ENCODE measurements around the gene AQP2. TPM values are rescaled to one million over a fixed set of nuclear protein-coding genes. Genes with fewer than 3 reads are reported as not detected.
A peak's percentile ranks its signal among the peaks of the same experiment; 100 is the strongest.

Gene AQP2
- total RNA-seq, 1 experiment from 2014 or later = not detected

GRCh38 chr12:49945394-49946080 lies 5.0 kb upstream of the AQP2 start:
- no peaks in the 10 kb centered on the region for H3K9me3 Mint-ChIP-seq (ENCODE audit: low read depth, unreplicated experiment)
- no peaks in the 10 kb centered on the region for H3K27me3 Mint-ChIP-seq (ENCODE audit: unreplicated experiment)
- peaks cover 8% of the 10 kb centered on the region for H3K36me3 Mint-ChIP-seq (ENCODE audit: insufficient read depth, unreplicated experiment)
- CTCF ChIA-PET = interaction anchor here (0.5 to 1.7 kb wide), 11 partner anchors 8 to 323 kb away, joined by 3 to 20 read pairs (median 4); partner anchors contain the start of genes AQP5 and RACGAP1
- TF ChIP-seq, protein P1, sequence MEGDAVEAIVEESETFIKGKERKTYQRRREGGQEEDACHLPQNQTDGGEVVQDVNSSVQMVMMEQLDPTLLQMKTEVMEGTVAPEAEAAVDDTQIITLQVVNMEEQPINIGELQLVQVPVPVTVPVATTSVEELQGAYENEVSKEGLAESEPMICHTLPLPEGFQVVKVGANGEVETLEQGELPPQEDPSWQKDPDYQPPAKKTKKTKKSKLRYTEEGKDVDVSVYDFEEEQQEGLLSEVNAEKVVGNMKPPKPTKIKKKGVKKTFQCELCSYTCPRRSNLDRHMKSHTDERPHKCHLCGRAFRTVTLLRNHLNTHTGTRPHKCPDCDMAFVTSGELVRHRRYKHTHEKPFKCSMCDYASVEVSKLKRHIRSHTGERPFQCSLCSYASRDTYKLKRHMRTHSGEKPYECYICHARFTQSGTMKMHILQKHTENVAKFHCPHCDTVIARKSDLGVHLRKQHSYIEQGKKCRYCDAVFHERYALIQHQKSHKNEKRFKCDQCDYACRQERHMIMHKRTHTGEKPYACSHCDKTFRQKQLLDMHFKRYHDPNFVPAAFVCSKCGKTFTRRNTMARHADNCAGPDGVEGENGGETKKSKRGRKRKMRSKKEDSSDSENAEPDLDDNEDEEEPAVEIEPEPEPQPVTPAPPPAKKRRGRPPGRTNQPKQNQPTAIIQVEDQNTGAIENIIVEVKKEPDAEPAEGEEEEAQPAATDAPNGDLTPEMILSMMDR (IDR thresholded peaks at IDR 0.05; ENCODE audit: unreplicated experiment) = peak; percentile 74
- intact Hi-C loops (cut with micrococcal nuclease; ENCODE audit: unreplicated experiment) = loop anchor here (2.0 kb wide), 1 partner anchor 79 kb away; no protein-coding TSS in a partner anchor
- peak overlapping the region; percentile 27 for H3K4me3 Mint-ChIP-seq (ENCODE audit: low read depth, unreplicated experiment)
- no TSS peak for BruUV-seq (replicated peaks)
- H3K4me1 Mint-ChIP-seq (ENCODE audit: low read depth, unreplicated experiment) = peaks cover 32% of the 10 kb centered on the region
- H3K27ac Mint-ChIP-seq (ENCODE audit: unreplicated experiment) = peak overlapping the region; percentile 35
- peak; percentile 88 for DNase-seq

DNA sequence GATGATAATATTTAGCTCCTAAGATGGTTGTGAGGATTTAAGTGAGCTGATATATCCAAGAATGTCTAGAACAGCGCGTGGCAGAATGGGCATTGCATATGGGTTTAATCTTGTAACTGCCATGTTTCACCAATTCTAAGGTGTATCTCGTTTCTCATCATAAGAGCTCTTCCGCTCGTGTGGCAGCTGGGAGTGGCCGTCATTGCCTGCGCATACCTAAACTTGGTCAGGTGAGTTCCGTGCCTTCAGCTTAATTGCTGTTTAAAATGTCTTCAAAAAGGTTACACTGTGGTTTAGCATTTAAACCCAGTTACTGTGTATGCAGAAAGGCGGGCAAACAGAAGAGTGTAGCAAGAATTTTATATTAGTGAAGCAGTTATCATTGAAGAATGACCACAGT lies 4.5 kb upstream of the AQP2 start:
- peaks cover 8% of the 10 kb centered on the region for H3K36me3 Mint-ChIP-seq (ENCODE audit: insufficient read depth, unreplicated experiment)
- no peak for DNase-seq
- no peak overlapping the region for H3K27ac Mint-ChIP-seq (ENCODE audit: unreplicated experiment)
- intact Hi-C loops (cut with micrococcal nuclease; ENCODE audit: unreplicated experiment) = no loop called here
- CTCF ChIA-PET = interaction anchor here (1.0 to 1.7 kb wide), 7 partner anchors 9 to 79 kb away, joined by 3 to 20 read pairs (median 15); partner anchors contain the start of genes AQP5 and RACGAP1
- no TSS peak for BruUV-seq (replicated peaks)
- no peaks in the 10 kb centered on the region for H3K9me3 Mint-ChIP-seq (ENCODE audit: low read depth, unreplicated experiment)
- peaks cover 32% of the 10 kb centered on the region for H3K4me1 Mint-ChIP-seq (ENCODE audit: low read depth, unreplicated experiment)
- no peak overlapping the region for H3K4me3 Mint-ChIP-seq (ENCODE audit: low read depth, unreplicated experiment)
- H3K27me3 Mint-ChIP-seq (ENCODE audit: unreplicated experiment) = no peaks in the 10 kb centered on the region
- TF ChIP-seq, protein P1 (IDR thresholded peaks at IDR 0.05; ENCODE audit: unreplicated experiment) = no peak

- BruUV-seq (replicated peaks) = no TSS peak
- H3K4me3 Mint-ChIP-seq (ENCODE audit: low read depth, unreplicated experiment) = no peak overlapping the region
- TF ChIP-seq, protein P1 (IDR thresholded peaks at IDR 0.05; ENCODE audit: unreplicated experiment) = no peak
- CTCF ChIA-PET = interaction anchor here (1.4 kb wide), 1 partner anchor 14 kb away, joined by 20 read pairs; the partner anchor contains the start of gene AQP5
- no peaks in the 10 kb centered on the region for H3K9me3 Mint-ChIP-seq (ENCODE audit: low read depth, unreplicated experiment)
- no peak overlapping the region for H3K27ac Mint-ChIP-seq (ENCODE audit: unreplicated experiment)
- intact Hi-C loops (cut with micrococcal nuclease; ENCODE audit: unreplicated experiment) = no loop called here
- no peaks in the 10 kb centered on the region for H3K27me3 Mint-ChIP-seq (ENCODE audit: unreplicated experiment)
- peaks cover 32% of the 10 kb centered on the region for H3K4me1 Mint-ChIP-seq (ENCODE audit: low read depth, unreplicated experiment)
- H3K36me3 Mint-ChIP-seq (ENCODE audit: insufficient read depth, unreplicated experiment) = peaks cover 8% of the 10 kb centered on the region
- DNase-seq = no peak
These were observed 4.0 kb upstream of the AQP2 start for GRCh38 chr12:49946497-49946896.

DNA sequence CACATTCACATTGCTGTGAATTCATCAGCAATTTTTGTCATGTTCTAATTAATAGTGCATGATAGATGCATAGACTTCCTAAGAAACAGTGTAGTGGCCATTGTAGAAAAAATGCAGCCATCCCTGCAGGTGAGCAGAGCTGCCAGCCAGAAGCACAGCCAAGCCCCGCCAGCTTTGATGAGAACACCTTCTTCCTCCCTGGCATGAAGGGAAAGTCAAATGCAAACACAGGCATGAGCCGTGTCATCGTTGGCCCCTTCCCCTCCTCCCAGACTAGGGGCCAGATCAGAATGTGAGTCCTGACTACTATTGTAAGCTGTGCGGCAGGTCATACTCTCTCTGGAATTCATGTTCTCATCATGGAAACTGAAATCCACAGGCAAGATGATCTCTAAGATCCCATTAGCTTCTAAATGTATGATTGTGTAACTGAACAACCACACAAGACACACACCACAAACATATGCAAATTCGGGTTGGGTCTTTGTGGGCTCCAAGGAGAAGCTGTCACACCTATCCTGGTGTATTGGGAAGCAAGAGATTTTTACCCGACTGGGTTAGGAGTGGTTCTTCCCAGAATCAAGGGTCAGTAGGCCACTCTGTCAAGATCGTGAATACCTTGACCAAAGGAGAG lies 2.8 kb upstream of the AQP2 start:
- H3K36me3 Mint-ChIP-seq (ENCODE audit: insufficient read depth, unreplicated experiment) = peaks cover 8% of the 10 kb centered on the region
- CTCF ChIA-PET = interaction anchor here (0.6 kb wide), 1 partner anchor 132 kb away, joined by 5 read pairs; no protein-coding TSS in a partner anchor
- no peak for DNase-seq
- no peaks in the 10 kb centered on the region for H3K27me3 Mint-ChIP-seq (ENCODE audit: unreplicated experiment)
- BruUV-seq (replicated peaks) = no TSS peak
- TF ChIP-seq, protein P1 (IDR thresholded peaks at IDR 0.05; ENCODE audit: unreplicated experiment) = no peak
- H3K4me3 Mint-ChIP-seq (ENCODE audit: low read depth, unreplicated experiment) = no peak overlapping the region
- peaks cover 26% of the 10 kb centered on the region for H3K4me1 Mint-ChIP-seq (ENCODE audit: low read depth, unreplicated experiment)
- intact Hi-C loops (cut with micrococcal nuclease; ENCODE audit: unreplicated experiment) = no loop called here
- no peaks in the 10 kb centered on the region for H3K9me3 Mint-ChIP-seq (ENCODE audit: low read depth, unreplicated experiment)
- H3K27ac Mint-ChIP-seq (ENCODE audit: unreplicated experiment) = no peak overlapping the region

All from Calu3 (cell line).